ENCODE measurements around the gene AP2A2. TPM values are rescaled to one million over a fixed set of nuclear protein-coding genes. Genes with fewer than 3 reads are reported as not detected.

Gene AP2A2
- total RNA-seq, 4 donors from 2014 or later = 70.5 to 130 (median 102) TPM

DNA sequence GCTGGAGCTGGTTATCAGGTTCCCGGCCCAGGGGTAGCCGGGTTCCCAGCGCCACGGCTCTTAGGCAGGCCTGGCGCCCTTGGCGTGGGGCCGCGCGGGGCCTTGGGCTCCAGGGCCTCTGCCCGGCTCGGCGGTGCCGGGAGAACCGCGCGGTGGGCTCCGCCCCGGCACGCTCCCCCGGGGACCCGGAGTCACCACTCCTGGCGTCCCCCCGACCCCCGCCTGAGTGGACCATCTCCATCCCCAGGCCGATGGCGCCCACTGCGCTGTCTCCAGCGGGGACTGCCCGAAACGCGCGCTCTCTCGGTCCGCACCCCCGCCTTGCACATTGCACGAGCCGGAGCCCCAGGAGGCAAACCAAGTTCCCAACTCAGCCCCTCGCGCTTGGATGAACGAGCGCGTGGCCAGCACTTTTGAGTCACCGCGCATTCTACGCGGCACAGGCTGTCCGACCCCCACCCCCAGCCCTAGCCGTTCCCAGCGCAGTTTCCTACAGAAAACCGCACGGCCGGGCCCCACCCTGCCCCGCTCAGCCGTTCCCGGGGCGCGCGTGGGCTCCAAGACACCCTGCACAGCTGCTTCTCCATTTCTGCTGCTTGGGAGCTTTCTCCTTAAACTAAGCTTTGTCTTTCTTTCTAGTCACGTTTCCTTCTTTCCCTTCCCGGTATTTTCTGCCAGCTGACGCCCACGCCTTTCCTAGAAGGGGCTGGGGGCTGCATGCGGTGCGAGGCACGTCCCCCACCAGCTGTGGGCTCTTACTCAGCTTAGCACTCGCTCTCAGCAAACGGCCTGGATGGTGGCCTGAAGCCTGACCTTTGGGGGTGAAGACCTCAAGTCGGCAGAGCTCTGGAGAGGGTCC lies 14.4 kb upstream of the AP2A2 start:
- peak; percentile 47 for DNase-seq
- 0 to 3% methylated on average over 2 to 50 of the region's 68 CpGs for WGBS, 2 donors (ENCODE audit: low coverage in 1 of 2)
- intact Hi-C loops (cut with DNase I; ENCODE audit: low total_unique reads) = no loop called here
- Histone ChIP-seq H3K36me3 (no peaks in the 10 kb centered on the region), H3K9me3 (no peaks in the 10 kb centered on the region), H3K4me3 (peak overlapping the region; percentile 81 to 95 (median 87)), H3K4me1 (peaks cover 12 to 17% (median 15%) of the 10 kb centered on the region in 4 donors), H3K27ac (peak overlapping the region; percentile 90 to 98 (median 94)), H3K27me3 (no peaks in the 10 kb centered on the region)
- in situ Hi-C loops (cut with MboI; ENCODE audit: low pct_ligation_motif_present in 1 of 4, low pct_unique_long_range_greater_than_20kb in 1 of 4, low sequenced_read_pairs in 3 of 4) = loop anchor here in 1 of 4 donors (25.0 kb wide), 1 partner anchor 126 kb away; the partner anchor contains the start of gene MUC6
- no peak for TF ChIP-seq EP300 (IDR thresholded peaks at IDR 0.05; ENCODE audit: low read depth)
- TF ChIP-seq POLR2AphosphoS5 (IDR thresholded peaks at IDR 0.05) = peak in 1 of 3 donors; percentile 1
- TF ChIP-seq, protein P1, sequence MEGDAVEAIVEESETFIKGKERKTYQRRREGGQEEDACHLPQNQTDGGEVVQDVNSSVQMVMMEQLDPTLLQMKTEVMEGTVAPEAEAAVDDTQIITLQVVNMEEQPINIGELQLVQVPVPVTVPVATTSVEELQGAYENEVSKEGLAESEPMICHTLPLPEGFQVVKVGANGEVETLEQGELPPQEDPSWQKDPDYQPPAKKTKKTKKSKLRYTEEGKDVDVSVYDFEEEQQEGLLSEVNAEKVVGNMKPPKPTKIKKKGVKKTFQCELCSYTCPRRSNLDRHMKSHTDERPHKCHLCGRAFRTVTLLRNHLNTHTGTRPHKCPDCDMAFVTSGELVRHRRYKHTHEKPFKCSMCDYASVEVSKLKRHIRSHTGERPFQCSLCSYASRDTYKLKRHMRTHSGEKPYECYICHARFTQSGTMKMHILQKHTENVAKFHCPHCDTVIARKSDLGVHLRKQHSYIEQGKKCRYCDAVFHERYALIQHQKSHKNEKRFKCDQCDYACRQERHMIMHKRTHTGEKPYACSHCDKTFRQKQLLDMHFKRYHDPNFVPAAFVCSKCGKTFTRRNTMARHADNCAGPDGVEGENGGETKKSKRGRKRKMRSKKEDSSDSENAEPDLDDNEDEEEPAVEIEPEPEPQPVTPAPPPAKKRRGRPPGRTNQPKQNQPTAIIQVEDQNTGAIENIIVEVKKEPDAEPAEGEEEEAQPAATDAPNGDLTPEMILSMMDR (IDR thresholded peaks at IDR 0.05) = no peak
- TF ChIP-seq POLR2A (IDR thresholded peaks at IDR 0.05) = no peak

DNA sequence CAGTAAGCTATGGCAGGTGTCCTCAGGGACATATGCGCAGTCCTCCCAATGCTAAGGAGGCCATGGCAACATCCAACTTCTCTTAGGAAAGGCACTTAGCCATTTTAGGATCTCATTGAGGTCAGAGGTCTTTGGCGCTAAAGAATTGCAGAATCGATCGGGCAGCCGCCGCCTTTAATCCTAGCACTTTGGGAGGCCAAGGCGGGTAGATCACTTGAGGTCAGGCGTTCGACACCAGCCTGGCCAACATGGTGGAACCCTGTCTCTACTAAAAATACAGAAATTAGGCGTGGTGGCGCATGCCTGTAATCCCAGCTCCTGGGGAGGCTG lies 13.8 kb upstream of the AP2A2 start:
- intact Hi-C loops (cut with DNase I; ENCODE audit: low total_unique reads) (no loop called here), in situ Hi-C loops (cut with MboI; ENCODE audit: low pct_ligation_motif_present in 1 of 4, low pct_unique_long_range_greater_than_20kb in 1 of 4, low sequenced_read_pairs in 3 of 4) (loop anchor here in 1 of 4 donors (25.0 kb wide), 1 partner anchor 125 kb away; the partner anchor contains the start of gene MUC6)
- peaks cover 12 to 17% (median 15%) of the 10 kb centered on the region in 4 donors for H3K4me1 ChIP-seq
- TF ChIP-seq EP300 (IDR thresholded peaks at IDR 0.05; ENCODE audit: low read depth) (no peak), POLR2A (IDR thresholded peaks at IDR 0.05) (no peak), POLR2AphosphoS5 (IDR thresholded peaks at IDR 0.05) (no peak)
- TF ChIP-seq, protein P1 (IDR thresholded peaks at IDR 0.05) = no peak
- no peak for DNase-seq
- H3K36me3 ChIP-seq = no peaks in the 10 kb centered on the region
- H3K27ac ChIP-seq = peak overlapping the region; percentile 90 to 98 (median 94)
- H3K4me3 ChIP-seq = peak overlapping the region in 1 of 4 donors; percentile 82
- WGBS, 2 donors (ENCODE audit: low coverage in 1 of 2) = 98% methylated on average over 11 of the region's 11 CpGs; no CpG with 5 or more reads in 1 of the 2 donors
- H3K27me3 ChIP-seq = no peaks in the 10 kb centered on the region
- no peaks in the 10 kb centered on the region for H3K9me3 ChIP-seq

DNA sequence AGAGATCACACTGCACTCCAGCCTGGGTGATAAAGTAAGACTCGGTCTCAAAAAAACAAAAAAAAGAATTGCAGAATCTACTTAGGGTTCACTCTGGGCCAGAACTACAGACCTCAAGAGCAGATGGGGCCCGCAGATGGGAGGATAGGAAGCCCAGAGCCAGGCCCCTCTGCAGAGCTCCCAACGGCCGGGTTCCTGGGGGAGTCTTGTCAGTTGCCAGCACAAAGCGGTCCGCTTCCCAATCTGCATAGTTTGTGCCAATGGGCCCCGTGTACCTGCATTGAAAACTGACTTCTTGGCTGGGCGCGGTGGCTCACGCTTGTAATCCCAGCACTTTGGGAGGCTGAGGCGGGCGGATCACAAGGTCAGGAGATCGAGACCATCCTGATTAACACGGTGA lies 13.4 kb upstream of the AP2A2 start:
- TF ChIP-seq EP300 (IDR thresholded peaks at IDR 0.05; ENCODE audit: low read depth) (no peak), POLR2AphosphoS5 (IDR thresholded peaks at IDR 0.05) (no peak), POLR2A (IDR thresholded peaks at IDR 0.05) (no peak)
- TF ChIP-seq, protein P1 (IDR thresholded peaks at IDR 0.05) = no peak
- intact Hi-C loops (cut with DNase I; ENCODE audit: low total_unique reads) = no loop called here
- 92 to 100% methylated on average over 1 to 14 of the region's 14 CpGs for WGBS, 2 donors (ENCODE audit: low coverage in 1 of 2)
- H3K27me3 ChIP-seq = no peaks in the 10 kb centered on the region
- H3K4me1 ChIP-seq = peaks cover 12 to 17% (median 15%) of the 10 kb centered on the region in 4 donors
- in situ Hi-C loops (cut with MboI; ENCODE audit: low pct_ligation_motif_present in 1 of 4, low pct_unique_long_range_greater_than_20kb in 1 of 4, low sequenced_read_pairs in 3 of 4) = loop anchor here in 1 of 4 donors (25.0 kb wide), 1 partner anchor 125 kb away; the partner anchor contains the start of gene MUC6
- DNase-seq = no peak
- no peak overlapping the region for H3K4me3 ChIP-seq
- H3K36me3 ChIP-seq = no peaks in the 10 kb centered on the region
- H3K27ac ChIP-seq = peak overlapping the region in 3 of 4 donors; percentile 90 to 98 (median 92)
- no peaks in the 10 kb centered on the region for H3K9me3 ChIP-seq

- Histone ChIP-seq H3K36me3 (no peaks in the 10 kb centered on the region), H3K27ac (no peak overlapping the region), H3K4me1 (peaks cover 12 to 17% (median 15%) of the 10 kb centered on the region in 4 donors), H3K4me3 (no peak overlapping the region), H3K27me3 (no peaks in the 10 kb centered on the region), H3K9me3 (no peaks in the 10 kb centered on the region)
- TF ChIP-seq POLR2A (IDR thresholded peaks at IDR 0.05) (no peak), POLR2AphosphoS5 (IDR thresholded peaks at IDR 0.05) (no peak), EP300 (IDR thresholded peaks at IDR 0.05; ENCODE audit: low read depth) (no peak)
- TF ChIP-seq, protein P1 (IDR thresholded peaks at IDR 0.05) = no peak
- in situ Hi-C loops (cut with MboI; ENCODE audit: low pct_ligation_motif_present in 1 of 4, low pct_unique_long_range_greater_than_20kb in 1 of 4, low sequenced_read_pairs in 3 of 4) = loop anchor here in 1 of 4 donors (25.0 kb wide), 1 partner anchor 124 kb away; the partner anchor contains the start of gene MUC6
- DNase-seq = no peak
- 88% methylated on average over 4 of the region's 4 CpGs; no CpG with 5 or more reads in 1 of the 2 donors for WGBS, 2 donors (ENCODE audit: low coverage in 1 of 2)
- intact Hi-C loops (cut with DNase I; ENCODE audit: low total_unique reads) = no loop called here
These were observed 12.6 kb upstream of the AP2A2 start for GRCh38 chr11:913043-913442.
